SK-N-SH treated with all-trans-retinoic acid at 6 μM for 48 hours (cell line): ENCODE results near the gene NKX1-1.

Experiments used
- OSR1 ChIP-seq: fragments of 250-450 bp; sonication (Bioruptor Pico); IDR thresholded peaks from 2 replicates; pipeline ENCODE4 v1.8.0; 2022; ENCODE audit warnings: moderate library complexity, mild to moderate bottlenecking, inconsistent platforms
- POU6F1 ChIP-seq: fragments of 250-450 bp; sonication (Bioruptor Pico); IDR thresholded peaks from 2 replicates; pipeline ENCODE4 v1.8.0; 2021; ENCODE audit warnings: low read depth, mild to moderate bottlenecking, moderate library complexity, borderline replicate concordance
- RARB ChIP-seq: fragments of 250-450 bp; sonication (Bioruptor Pico); IDR thresholded peaks from 2 replicates; pipeline ENCODE4 v1.8.0; 2021; ENCODE audit warnings: mild to moderate bottlenecking, moderate library complexity
- ZFP30 ChIP-seq: fragments of 450-650 bp; formaldehyde crosslinking; IDR thresholded peaks from 2 replicates; pipeline ENCODE4 v1.5.0; 2022; ENCODE audit warnings: mild to moderate bottlenecking, moderate library complexity
- ZNF8 ChIP-seq: fragments of 450-650 bp; formaldehyde crosslinking; IDR thresholded peaks from 2 replicates; pipeline ENCODE4 v1.5.0; 2020; ENCODE audit warnings: mild to moderate bottlenecking, moderate library complexity
- TF ChIP-seq, protein P1 (sequence below): fragments of 250-450 bp; sonication (Bioruptor Pico); IDR thresholded peaks from 2 replicates; pipeline ENCODE4 v1.5.1; 2020; ENCODE audit warnings: low read depth, mild to moderate bottlenecking, moderate library complexity
- TF ChIP-seq, protein P2 (sequence below): fragments of 250-450 bp; sonication (Bioruptor Pico); IDR thresholded peaks from 2 replicates; pipeline ENCODE4 v1.8.0; 2020; ENCODE audit warnings: mild to moderate bottlenecking, moderate library complexity, borderline replicate concordance

DNA sequence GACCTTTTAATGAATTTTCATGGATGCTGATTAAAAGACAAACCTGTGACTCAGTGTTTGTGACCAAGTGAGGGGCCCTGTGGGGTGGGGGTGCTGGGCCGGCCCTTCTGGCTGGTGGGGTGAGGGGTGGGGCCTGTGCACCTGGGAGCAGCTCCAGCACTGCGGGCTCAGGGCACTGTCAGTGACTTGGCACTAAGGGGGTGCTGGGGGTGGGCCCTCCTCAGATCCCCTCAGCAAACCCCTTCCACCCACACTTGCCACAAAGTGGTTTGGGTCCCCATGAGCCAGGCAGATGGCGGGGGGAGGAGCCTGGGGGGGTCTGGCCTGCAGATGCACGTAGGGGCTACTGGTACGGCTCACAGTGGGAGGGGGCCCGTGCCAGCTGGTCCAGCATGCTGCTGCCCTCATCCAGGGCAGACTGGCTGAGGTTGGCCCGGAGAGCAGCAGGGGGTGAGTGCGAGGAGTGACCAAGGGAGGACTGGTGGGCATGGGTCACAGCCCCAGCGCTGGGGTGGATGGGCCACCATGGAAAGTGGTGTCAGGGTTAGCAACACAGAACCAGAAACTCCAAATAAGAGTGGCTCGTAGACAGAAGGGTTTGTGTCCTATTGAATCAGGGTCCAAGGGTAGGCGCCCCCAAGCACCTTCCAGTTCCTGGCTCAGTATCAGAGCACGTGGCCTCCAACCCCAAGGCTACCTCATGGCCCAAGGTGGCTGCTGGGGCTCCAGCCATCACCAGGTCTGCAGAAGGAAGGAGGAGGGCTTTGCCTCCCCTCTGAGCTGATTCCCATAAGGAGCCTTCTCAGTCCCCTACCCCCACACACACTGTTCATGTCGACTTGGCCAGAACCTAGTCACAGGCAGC is 10.1 kb downstream of the NKX1-1 start:
- TF ChIP-seq ZFP30 (CRISPR knock-in tag) (no peak), POU6F1 (CRISPR knock-in tag) (no peak), ZNF8 (CRISPR knock-in tag) (no peak), RARB (CRISPR knock-in tag) (no peak), OSR1 (CRISPR knock-in tag) (no peak)
- TF ChIP-seq, protein P1, sequence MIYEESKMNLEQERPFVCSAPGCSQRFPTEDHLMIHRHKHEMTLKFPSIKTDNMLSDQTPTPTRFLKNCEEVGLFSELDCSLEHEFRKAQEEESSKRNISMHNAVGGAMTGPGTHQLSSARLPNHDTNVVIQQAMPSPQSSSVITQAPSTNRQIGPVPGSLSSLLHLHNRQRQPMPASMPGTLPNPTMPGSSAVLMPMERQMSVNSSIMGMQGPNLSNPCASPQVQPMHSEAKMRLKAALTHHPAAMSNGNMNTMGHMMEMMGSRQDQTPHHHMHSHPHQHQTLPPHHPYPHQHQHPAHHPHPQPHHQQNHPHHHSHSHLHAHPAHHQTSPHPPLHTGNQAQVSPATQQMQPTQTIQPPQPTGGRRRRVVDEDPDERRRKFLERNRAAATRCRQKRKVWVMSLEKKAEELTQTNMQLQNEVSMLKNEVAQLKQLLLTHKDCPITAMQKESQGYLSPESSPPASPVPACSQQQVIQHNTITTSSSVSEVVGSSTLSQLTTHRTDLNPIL (CRISPR knock-in tag), result no peak
- TF ChIP-seq, protein P2, sequence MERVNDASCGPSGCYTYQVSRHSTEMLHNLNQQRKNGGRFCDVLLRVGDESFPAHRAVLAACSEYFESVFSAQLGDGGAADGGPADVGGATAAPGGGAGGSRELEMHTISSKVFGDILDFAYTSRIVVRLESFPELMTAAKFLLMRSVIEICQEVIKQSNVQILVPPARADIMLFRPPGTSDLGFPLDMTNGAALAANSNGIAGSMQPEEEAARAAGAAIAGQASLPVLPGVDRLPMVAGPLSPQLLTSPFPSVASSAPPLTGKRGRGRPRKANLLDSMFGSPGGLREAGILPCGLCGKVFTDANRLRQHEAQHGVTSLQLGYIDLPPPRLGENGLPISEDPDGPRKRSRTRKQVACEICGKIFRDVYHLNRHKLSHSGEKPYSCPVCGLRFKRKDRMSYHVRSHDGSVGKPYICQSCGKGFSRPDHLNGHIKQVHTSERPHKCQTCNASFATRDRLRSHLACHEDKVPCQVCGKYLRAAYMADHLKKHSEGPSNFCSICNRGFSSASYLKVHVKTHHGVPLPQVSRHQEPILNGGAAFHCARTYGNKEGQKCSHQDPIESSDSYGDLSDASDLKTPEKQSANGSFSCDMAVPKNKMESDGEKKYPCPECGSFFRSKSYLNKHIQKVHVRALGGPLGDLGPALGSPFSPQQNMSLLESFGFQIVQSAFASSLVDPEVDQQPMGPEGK, result no peak
